ENCODE measurements around the gene THSD7A. TPM values are rescaled to one million over a fixed set of nuclear protein-coding genes. Genes with fewer than 3 reads are reported as not detected.

The THSD7A gene
- total and polyA plus RNA-seq, 2 of the 13 experiments (the other 11 are each of a cell fraction or from before 2014, with no cell fraction given): 0.01 to 0.07 TPM

GRCh38 chr7:11819271-11819670 lies 12.7 kb downstream of the THSD7A start (continued):
- TF ChIP-seq ZNF468 (CRISPR knock-in tag; IDR thresholded peaks at IDR 0.05) (no peak), TAF1 (CRISPR knock-in tag; IDR thresholded peaks at IDR 0.05) (no peak)

- no peaks in the 10 kb centered on the region for H4K20me1 ChIP-seq (ENCODE audit: insufficient read depth, low read length)
- 14% methylated on average over 4 of the region's 4 CpGs for WGBS (ENCODE audit: low lambda C conversion rate)
- no peaks in the 10 kb centered on the region for H3K9me3 ChIP-seq (ENCODE audit: low read length)
- POLR2A ChIA-PET: no interaction called here
- DNase-seq (ENCODE audit: low spot score) (no peak), FAIRE-seq (no peak), ATAC-seq (no peak)
- H3K4me1 ChIP-seq (ENCODE audit: insufficient read depth, low read length): no peaks in the 10 kb centered on the region
- in situ Hi-C loops (cut with HindIII; ENCODE audit: extremely low pct_ligation_motif_present, low pct_unique_long_range_greater_than_20kb): no loop called here
- no peak overlapping the region for H3K27ac ChIP-seq (ENCODE audit: extremely low read length, insufficient read depth, low read length)
- CTCF ChIA-PET (ENCODE audit: low intra/inter-chr PET ratio, low total read pairs): no interaction called here
- no peaks in the 10 kb centered on the region for H3K36me3 ChIP-seq (replicated peaks in 1 of 2; ENCODE audit: control insufficient read depth in 1 of 2, insufficient read depth in 2 of 2, low read length in 2 of 2)
- H3K4me2 ChIP-seq (ENCODE audit: low read depth, low read length): no peak overlapping the region
- no TSS peak for BruUV-seq (replicated peaks)
- H3K79me2 ChIP-seq (ENCODE audit: insufficient read depth, low read length): no peaks in the 10 kb centered on the region
- no peak overlapping the region for H3K4me3 ChIP-seq (replicated peaks in 1 of 3; ENCODE audit: insufficient read depth in 1 of 3, low read depth in 2 of 3, low read length in 3 of 3)
- H2AFZ ChIP-seq (ENCODE audit: low read length): no peak overlapping the region
- no peak overlapping the region for H3K9ac ChIP-seq (ENCODE audit: insufficient read depth, low read depth, low read length)
- H3K27me3 ChIP-seq (ENCODE audit: control insufficient read depth in 1 of 2, insufficient read depth in 2 of 2, low read length in 2 of 2): no peaks in the 10 kb centered on the region
- intact Hi-C loops (cut with micrococcal nuclease; ENCODE audit: unreplicated experiment): no loop called here
- TF ChIP-seq ZNF280D (CRISPR knock-in tag; IDR thresholded peaks at IDR 0.05) (no peak), PAX8 (CRISPR knock-in tag; IDR thresholded peaks at IDR 0.05; ENCODE audit: borderline replicate concordance) (no peak), ZNF574 (CRISPR knock-in tag; IDR thresholded peaks at IDR 0.05) (no peak), NCOA5 (CRISPR knock-in tag; IDR thresholded peaks at IDR 0.05) (no peak), ZNF687 (CRISPR knock-in tag; IDR thresholded peaks at IDR 0.05) (no peak), YEATS4 (CRISPR knock-in tag; IDR thresholded peaks at IDR 0.05; ENCODE audit: borderline replicate concordance) (no peak), FUBP1 (CRISPR knock-in tag; IDR thresholded peaks at IDR 0.05; ENCODE audit: borderline replicate concordance) (no peak), HIVEP1 (CRISPR knock-in tag; IDR thresholded peaks at IDR 0.05) (no peak), ZNF839 (CRISPR knock-in tag; IDR thresholded peaks at IDR 0.05; ENCODE audit: borderline replicate concordance) (no peak)
Measured at GRCh38 chr7:11818281-11818680, 13.7 kb downstream of the THSD7A start.
